Measurements from ENCODE around the gene IFRD1.
"Not testable (repeated sequence)": the region's sequence is repeated elsewhere in the genome, so short reads cannot be mapped to it uniquely, and the experiment has no call there.

IFRD1 gene

DNA sequence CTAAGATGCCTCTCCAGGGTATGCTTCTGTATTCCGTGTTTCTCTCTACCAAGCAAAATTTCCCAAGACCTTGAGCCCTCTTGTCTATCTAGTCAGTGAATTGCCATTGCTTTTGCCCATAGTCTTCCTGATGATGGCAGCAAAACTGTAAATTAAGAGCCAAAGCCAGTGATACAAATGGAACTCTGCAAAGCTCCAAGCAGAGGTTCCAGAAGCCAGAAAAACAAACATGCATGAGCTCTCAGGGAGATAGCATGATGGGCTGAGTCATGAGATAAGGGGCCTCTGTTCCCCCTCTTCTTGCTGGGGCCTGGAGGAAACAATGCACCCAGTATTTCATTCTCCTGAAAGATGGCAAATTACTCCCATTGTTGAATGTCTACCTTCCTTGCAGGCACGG is 55.2 kb downstream of the IFRD1 start:
- no peak overlapping the region for H3K27ac ChIP-seq (ENCODE audit: low read depth, low read length)
- no peaks in the 10 kb centered on the region for H3K27me3 ChIP-seq (ENCODE audit: insufficient read depth, low read length)
- H3K4me3 ChIP-seq (ENCODE audit: low read length), result no peak overlapping the region
- H3K4me1 ChIP-seq (ENCODE audit: insufficient read depth, low read length), result no peaks in the 10 kb centered on the region
- 91% methylated on average over 2 of the region's 2 CpGs for WGBS
- H3K9me3 ChIP-seq (ENCODE audit: insufficient read depth, low read depth, low read length), result no peaks in the 10 kb centered on the region
- H3K36me3 ChIP-seq (ENCODE audit: insufficient read depth, low read length), result no peaks in the 10 kb centered on the region
- no peak overlapping the region for H3K9ac ChIP-seq (ENCODE audit: low read depth, low read length)

DNA sequence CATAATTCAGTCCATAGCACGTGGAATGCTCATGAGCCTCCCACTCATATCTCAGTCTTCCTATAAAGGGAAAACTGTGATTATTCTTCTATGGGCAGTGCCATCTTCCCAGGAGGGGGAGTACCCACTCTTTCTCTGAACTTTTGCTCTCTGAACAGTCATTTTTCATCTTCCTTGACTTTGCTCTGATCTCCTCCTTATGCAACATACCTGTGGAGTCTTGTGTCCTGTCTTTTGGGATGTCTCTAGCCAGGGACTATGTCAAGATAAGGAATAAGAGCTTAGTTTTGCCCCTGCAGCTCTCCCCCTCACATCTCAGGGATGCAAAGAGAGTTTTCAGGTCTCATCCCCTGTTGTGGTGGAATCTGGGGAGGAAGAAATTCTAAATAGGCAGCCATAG is 58.1 kb downstream of the IFRD1 start:
- H3K4me3 ChIP-seq (ENCODE audit: low read length), result no peak overlapping the region
- no peak overlapping the region for H3K27ac ChIP-seq (ENCODE audit: low read depth, low read length)
- WGBS, result no CpG with 5 or more reads among the region's 1 CpG
- H3K9ac ChIP-seq (ENCODE audit: low read depth, low read length), result no peak overlapping the region
- no peaks in the 10 kb centered on the region for H3K9me3 ChIP-seq (ENCODE audit: insufficient read depth, low read depth, low read length)
- no peaks in the 10 kb centered on the region for H3K4me1 ChIP-seq (ENCODE audit: insufficient read depth, low read length)
- H3K36me3 ChIP-seq (ENCODE audit: insufficient read depth, low read length), result no peaks in the 10 kb centered on the region
- no peaks in the 10 kb centered on the region for H3K27me3 ChIP-seq (ENCODE audit: insufficient read depth, low read length)

DNA sequence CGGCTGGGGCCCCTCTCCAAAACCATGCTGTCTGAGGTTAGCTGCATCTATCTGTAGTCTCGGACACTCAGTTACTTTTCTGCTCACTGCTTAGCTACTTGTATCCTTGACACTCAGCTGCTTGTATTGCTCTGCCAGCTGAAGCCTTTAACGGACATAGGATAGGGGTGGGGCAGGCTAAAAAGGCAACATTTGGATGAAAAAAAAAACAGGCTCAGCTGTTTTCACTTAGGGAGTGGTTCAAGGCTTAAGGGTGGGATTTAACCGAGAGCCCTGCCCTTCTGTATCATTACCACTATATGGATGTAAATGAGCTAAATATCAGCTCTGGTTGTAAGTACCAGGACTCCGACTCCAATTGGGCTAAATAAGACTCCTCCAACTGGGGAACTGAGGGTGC is 59.1 kb downstream of the IFRD1 start:
- WGBS, result 92% methylated on average over 4 of the region's 5 CpGs
- H3K36me3 ChIP-seq (ENCODE audit: insufficient read depth, low read length), result no peaks in the 10 kb centered on the region
- no peak overlapping the region for H3K9ac ChIP-seq (ENCODE audit: low read depth, low read length)
- H3K9me3 ChIP-seq (ENCODE audit: insufficient read depth, low read depth, low read length), result no peaks in the 10 kb centered on the region
- no peaks in the 10 kb centered on the region for H3K27me3 ChIP-seq (ENCODE audit: insufficient read depth, low read length)
- no peaks in the 10 kb centered on the region for H3K4me1 ChIP-seq (ENCODE audit: insufficient read depth, low read length)
- no peak overlapping the region for H3K27ac ChIP-seq (ENCODE audit: low read depth, low read length)
- H3K4me3 ChIP-seq (ENCODE audit: low read length), result no peak overlapping the region

DNA sequence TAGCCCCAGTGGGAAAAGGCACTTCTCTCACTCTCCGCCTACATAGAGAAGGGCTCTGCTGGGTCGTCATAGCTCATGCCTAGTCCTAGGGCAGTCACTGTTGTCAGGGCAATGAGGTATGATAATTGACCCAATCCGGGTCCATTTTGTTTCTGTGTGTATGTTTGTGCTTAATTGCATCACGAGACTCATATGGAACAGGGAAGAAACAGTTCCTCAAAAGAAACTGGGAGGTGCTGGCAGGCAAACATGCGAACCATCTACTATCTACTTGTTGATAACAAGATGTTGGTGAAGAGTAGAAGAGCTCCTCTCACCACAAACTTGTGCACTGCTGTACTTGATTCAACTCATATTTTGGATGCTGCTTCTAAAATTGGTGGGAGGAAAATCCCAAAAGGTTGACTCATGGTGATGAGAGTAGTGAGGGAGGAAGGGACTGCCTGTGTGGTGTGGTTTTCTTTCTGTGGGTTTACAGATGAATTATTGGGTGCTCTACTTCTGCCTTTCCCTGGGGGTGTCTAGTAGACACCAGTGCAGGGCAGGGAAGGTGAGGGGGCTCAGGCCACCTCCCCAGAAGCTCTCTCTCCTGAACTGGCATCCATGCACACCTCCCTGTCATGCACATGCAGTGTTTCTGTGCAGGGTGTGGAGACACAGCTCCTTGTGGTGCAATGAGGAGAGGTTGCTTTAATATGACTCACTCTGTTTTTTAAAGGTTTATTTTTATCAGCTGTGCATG is 59.9 kb downstream of the IFRD1 start:
- H3K27ac ChIP-seq (ENCODE audit: low read depth, low read length), result no peak overlapping the region
- no peaks in the 10 kb centered on the region for H3K4me1 ChIP-seq (ENCODE audit: insufficient read depth, low read length)
- no peaks in the 10 kb centered on the region for H3K9me3 ChIP-seq (ENCODE audit: insufficient read depth, low read depth, low read length)
- H3K36me3 ChIP-seq (ENCODE audit: insufficient read depth, low read length), result no peaks in the 10 kb centered on the region
- 86% methylated on average over 4 of the region's 5 CpGs for WGBS
- no peak overlapping the region for H3K9ac ChIP-seq (ENCODE audit: low read depth, low read length)
- no peaks in the 10 kb centered on the region for H3K27me3 ChIP-seq (ENCODE audit: insufficient read depth, low read length)
- H3K4me3 ChIP-seq (ENCODE audit: low read length), result no peak overlapping the region

DNA sequence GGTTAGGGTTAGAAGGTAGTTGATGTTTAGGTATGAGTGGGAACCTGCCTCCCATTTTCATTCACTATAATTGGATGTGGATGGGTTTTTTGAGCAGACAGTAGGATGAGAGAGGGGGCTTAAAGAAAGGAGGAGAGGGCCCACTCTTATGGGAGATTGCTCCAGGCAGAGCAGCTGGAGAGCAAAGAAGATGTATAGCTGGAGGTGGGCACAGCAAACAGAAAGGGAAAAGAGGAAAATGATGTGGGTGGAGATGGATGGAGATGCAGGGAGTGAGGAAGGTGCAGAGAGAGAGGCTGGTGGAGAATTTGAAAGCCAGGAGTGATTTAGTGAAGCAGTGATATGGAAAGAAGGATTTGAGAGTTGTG is 60.5 kb downstream of the IFRD1 start:
- no peak overlapping the region for H3K9ac ChIP-seq (ENCODE audit: low read depth, low read length)

DNA sequence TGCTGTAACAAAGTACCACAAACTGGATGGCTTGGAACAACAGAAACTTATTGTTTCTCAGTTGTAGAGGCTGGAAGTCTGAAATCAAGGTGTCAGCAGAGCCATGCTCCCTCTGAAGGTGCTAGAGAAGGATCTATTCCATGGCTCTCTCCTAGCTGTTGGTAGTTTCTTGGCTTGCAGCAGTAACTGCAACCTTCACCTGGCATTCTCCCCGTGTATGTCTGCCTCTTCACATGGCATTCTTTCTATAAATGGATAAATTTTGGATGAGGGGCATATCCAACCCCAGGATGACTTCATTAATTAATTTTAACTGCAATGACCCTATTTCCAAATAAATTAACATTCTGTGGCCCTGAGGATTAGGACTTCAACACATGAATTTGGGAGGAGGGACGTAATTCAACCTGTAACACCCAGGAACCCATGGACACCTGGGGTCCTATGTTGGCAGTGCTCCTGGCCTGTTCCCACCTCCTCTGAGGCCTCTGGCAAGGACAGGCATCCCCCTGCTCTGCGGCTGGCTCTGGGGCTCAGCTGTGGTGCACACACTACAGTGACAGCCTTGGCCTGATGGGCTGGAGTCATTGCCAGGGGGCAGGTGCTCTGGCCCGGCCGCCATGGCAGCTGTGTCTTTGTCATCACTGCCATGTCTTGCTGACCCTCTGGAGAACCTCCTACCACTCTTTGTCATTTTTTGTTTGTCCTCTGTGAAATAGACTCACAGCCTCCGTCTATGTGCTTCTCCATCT is 61.4 kb downstream of the IFRD1 start:
- Histone ChIP-seq H3K4me1 (ENCODE audit: insufficient read depth, low read length) (no peaks in the 10 kb centered on the region), H3K27me3 (ENCODE audit: insufficient read depth, low read length) (no peaks in the 10 kb centered on the region)
- 90% methylated on average over 6 of the region's 6 CpGs for WGBS

More for the DNA sequence above, 60.5 kb downstream of the IFRD1 start:
- H3K4me3 ChIP-seq (ENCODE audit: low read length), result no peak overlapping the region
- H3K27me3 ChIP-seq (ENCODE audit: insufficient read depth, low read length), result no peaks in the 10 kb centered on the region
- H3K27ac ChIP-seq (ENCODE audit: low read depth, low read length), result no peak overlapping the region
- no peaks in the 10 kb centered on the region for H3K9me3 ChIP-seq (ENCODE audit: insufficient read depth, low read depth, low read length)
- H3K4me1 ChIP-seq (ENCODE audit: insufficient read depth, low read length), result no peaks in the 10 kb centered on the region
- no peaks in the 10 kb centered on the region for H3K36me3 ChIP-seq (ENCODE audit: insufficient read depth, low read length)

DNA sequence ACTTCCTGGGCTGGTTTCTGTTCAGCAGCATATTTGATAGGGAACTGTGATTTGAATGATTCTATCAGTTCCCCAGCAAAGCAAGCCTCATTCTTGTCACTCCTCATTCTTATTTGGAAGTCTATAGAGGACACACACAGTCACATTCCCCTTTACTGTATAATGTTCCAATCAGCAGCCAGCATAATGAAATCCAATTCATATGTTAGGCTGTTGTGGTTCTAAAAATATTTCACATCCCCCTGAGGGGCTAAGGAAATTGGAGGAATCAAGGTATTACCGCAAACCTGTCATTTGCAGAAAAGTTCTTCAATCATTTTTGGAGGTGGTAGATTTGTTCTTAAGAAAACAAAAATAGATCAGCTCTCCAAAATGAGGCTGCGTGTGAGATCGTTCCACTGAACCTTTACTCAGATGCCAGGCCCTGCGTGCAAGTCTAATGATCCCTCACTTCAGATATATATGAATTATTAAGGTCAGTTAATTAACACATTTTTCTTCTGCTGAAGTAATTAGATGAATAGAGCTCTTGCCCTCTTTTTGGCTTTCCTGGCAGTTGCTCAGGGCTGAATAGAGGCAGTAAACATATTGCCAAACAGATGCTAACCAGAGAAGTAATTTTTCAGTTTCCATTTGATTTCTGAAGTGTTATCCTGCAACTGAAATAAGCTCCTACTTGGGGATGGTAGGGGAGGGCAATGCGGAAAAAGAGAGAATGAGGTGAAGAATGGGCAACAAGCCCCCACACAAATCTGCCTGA is 62.4 kb downstream of the IFRD1 start:
- H3K9me3 ChIP-seq (ENCODE audit: insufficient read depth, low read depth, low read length), result no peaks in the 10 kb centered on the region
- H3K27ac ChIP-seq (ENCODE audit: low read depth, low read length), result no peak overlapping the region
- no peak overlapping the region for H3K9ac ChIP-seq (ENCODE audit: low read depth, low read length)
- no peaks in the 10 kb centered on the region for H3K36me3 ChIP-seq (ENCODE audit: insufficient read depth, low read length)
- H3K4me1 ChIP-seq (ENCODE audit: insufficient read depth, low read length), result no peaks in the 10 kb centered on the region
- H3K4me3 ChIP-seq (ENCODE audit: low read length), result no peak overlapping the region
- H3K27me3 ChIP-seq (ENCODE audit: insufficient read depth, low read length), result no peaks in the 10 kb centered on the region
- WGBS, result 86% methylated on average over 3 of the region's 5 CpGs

More for the DNA sequence above, 61.4 kb downstream of the IFRD1 start:
- no peak overlapping the region for H3K4me3 ChIP-seq (ENCODE audit: low read length)
- no peak overlapping the region for H3K9ac ChIP-seq (ENCODE audit: low read depth, low read length)
- H3K9me3 ChIP-seq (ENCODE audit: insufficient read depth, low read depth, low read length), result no peaks in the 10 kb centered on the region
- H3K27ac ChIP-seq (ENCODE audit: low read depth, low read length), result no peak overlapping the region
- no peaks in the 10 kb centered on the region for H3K36me3 ChIP-seq (ENCODE audit: insufficient read depth, low read length)

DNA sequence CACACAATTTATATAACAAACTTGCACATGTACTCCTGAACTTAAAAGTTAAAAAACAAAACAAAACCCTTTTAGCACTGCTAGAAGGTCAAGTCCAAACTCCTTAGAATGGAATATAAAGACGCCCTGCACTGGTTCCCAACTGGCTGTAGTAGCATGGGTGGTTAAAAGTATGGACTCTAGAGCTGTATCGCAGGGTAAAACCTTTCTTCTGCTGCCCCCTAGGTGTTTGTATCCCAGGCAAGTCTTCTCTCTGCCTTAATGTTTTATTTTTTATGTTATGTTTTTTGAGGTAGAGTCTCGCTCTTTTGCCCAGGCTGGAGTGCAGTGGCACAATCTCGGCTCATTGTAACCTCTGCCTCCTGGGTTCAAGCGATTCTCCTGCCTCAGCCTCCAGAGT is 65.7 kb downstream of the IFRD1 start:
- no peak overlapping the region for H3K27ac ChIP-seq (ENCODE audit: low read depth, low read length)
- no peak overlapping the region for H3K4me3 ChIP-seq (ENCODE audit: low read length)
- H3K36me3 ChIP-seq (ENCODE audit: insufficient read depth, low read length), result no peaks in the 10 kb centered on the region
- no peak overlapping the region for H3K9ac ChIP-seq (ENCODE audit: low read depth, low read length)
- H3K9me3 ChIP-seq (ENCODE audit: insufficient read depth, low read depth, low read length), result no peaks in the 10 kb centered on the region
- WGBS, result 92% methylated on average over 5 of the region's 5 CpGs
- no peaks in the 10 kb centered on the region for H3K27me3 ChIP-seq (ENCODE audit: insufficient read depth, low read length)
- no peaks in the 10 kb centered on the region for H3K4me1 ChIP-seq (ENCODE audit: insufficient read depth, low read length)

DNA sequence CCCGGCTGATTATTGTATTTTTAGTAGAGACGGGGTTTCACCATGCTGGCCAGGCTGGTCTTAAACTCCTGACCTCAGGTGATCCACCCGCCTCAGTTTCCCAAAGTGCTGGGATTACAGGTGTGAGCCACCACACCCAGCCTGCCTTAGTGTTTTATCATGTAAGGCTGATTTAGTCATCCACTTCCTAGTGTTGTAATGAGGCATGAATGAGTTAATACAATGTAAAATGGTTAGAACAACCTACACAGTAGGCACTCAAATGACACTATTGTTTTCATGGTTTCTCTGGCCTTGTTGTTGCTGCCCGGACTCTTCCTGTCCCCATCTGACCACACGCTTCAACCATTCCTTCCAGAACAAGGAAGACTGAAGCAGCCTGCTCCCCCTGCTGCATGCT is 66.2 kb downstream of the IFRD1 start:
- H3K27me3 ChIP-seq (ENCODE audit: insufficient read depth, low read length); H3K27ac ChIP-seq (ENCODE audit: low read depth, low read length); H3K9me3 ChIP-seq (ENCODE audit: insufficient read depth, low read depth, low read length); H3K4me1 ChIP-seq (ENCODE audit: insufficient read depth, low read length); H3K4me3 ChIP-seq (ENCODE audit: low read length); H3K9ac ChIP-seq (ENCODE audit: low read depth, low read length); H3K36me3 ChIP-seq (ENCODE audit: insufficient read depth, low read length): not testable (repeated sequence)
- WGBS, result 89% methylated on average over 5 of the region's 5 CpGs

DNA sequence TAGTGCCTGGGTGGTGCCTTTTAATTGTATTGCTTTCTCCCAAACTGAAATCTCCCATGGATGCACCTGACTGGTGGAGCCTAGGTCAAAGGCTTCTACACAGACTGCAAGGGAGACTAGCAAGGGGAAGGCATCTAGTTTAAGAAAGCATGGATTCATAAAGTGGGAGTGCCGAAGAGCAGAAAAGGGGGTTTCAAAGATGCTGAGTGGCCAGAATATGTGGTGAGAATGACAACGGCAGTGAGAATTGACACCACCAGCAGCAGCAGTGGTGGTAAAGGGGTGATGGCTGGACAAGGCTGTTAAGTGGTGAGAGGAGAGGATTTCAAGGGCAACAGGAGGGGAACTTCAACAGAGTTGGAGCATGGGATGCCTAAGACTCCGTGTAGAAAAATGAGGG is 67.2 kb downstream of the IFRD1 start:
- 94% methylated on average over 3 of the region's 3 CpGs for WGBS

DNA sequence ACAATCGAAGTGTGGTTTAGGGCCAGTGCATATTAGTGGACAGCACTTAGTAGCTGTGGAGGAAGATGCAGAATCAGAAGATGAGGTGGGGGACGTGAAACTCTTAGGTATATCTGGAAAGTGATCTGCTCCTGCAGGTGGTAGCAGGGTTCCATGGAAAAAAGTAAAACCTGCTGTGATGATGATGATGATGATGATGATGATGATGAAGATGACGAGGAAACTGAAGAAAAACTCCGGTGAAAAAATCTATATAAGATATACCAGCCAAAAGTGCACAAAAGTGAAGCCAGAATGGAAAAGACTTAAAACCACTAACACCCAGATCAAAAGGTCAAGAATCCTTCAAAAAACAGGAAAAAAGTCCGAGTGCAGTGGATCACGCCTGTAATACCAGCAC is 70.5 kb downstream of the IFRD1 start:
- 90% methylated on average over 6 of the region's 6 CpGs for WGBS
- Histone ChIP-seq H3K4me1 (ENCODE audit: insufficient read depth, low read length) (no peaks in the 10 kb centered on the region), H3K27ac (ENCODE audit: low read depth, low read length) (no peak overlapping the region), H3K9me3 (ENCODE audit: insufficient read depth, low read depth, low read length) (no peaks in the 10 kb centered on the region), H3K27me3 (ENCODE audit: insufficient read depth, low read length) (no peaks in the 10 kb centered on the region), H3K9ac (ENCODE audit: low read depth, low read length) (no peak overlapping the region), H3K4me3 (ENCODE audit: low read length) (no peak overlapping the region), H3K36me3 (ENCODE audit: insufficient read depth, low read length) (no peaks in the 10 kb centered on the region)

More for the DNA sequence above, 67.2 kb downstream of the IFRD1 start:
- Histone ChIP-seq H3K4me3 (ENCODE audit: low read length) (no peak overlapping the region), H3K4me1 (ENCODE audit: insufficient read depth, low read length) (no peaks in the 10 kb centered on the region), H3K27ac (ENCODE audit: low read depth, low read length) (no peak overlapping the region), H3K27me3 (ENCODE audit: insufficient read depth, low read length) (no peaks in the 10 kb centered on the region), H3K9me3 (ENCODE audit: insufficient read depth, low read depth, low read length) (no peaks in the 10 kb centered on the region), H3K9ac (ENCODE audit: low read depth, low read length) (no peak overlapping the region), H3K36me3 (ENCODE audit: insufficient read depth, low read length) (no peaks in the 10 kb centered on the region)

Measured in HUES64 (cell line).